K562 (cell line): ENCODE measurements around the gene ZFYVE21. TPM values are rescaled to one million over a fixed set of nuclear protein-coding genes. Genes with fewer than 3 reads are reported as not detected.

ENCODE experiments used
- ATAC-seq: fragments of 200-7000 bp; cut with Tn5 transposase; 3 replicates; pipeline ENCODE4 v1.9.1; 2020; ENCODE audit warnings: moderate library complexity
- BruUV-seq: library from RNA; stranded (reverse); fragments of 400-500 nt; replicated peaks from 2 replicates; lab custom pipeline; 2021; lab: Mats Ljungman, UMichigan
- CTCF ChIA-PET: fragments of 300-600 bp; formaldehyde crosslinking; extraction: SDS; loops from one replicate; lab custom pipeline; 2021; ENCODE audit warnings: low intra/inter-chr PET ratio; lab: Yijun Ruan, JAX
- POLR2A ChIA-PET: fragments of 300-600, 350-650 bp; sonication (Branson Sonifier 250); formaldehyde crosslinking; extraction: SDS; loops from one replicate; lab custom pipeline; 2021; ENCODE audit warnings: antibody characterized with exemption, inconsistent platforms; lab: Yijun Ruan, JAX
- DNase-seq, 4 experiments: peaks; one replicate each; pipeline versions ENCODE4 v3.0.0 to v3.0.0-alpha.2; 2011 to 2018; ENCODE audit warnings: low spot score in 3 of 4, mixed read lengths in 3 of 4; ENCODE audit errors: extremely low read depth in 1 of 4
- FAIRE-seq: peaks from 2 replicates; lab custom pipeline; 2011; peaks lifted over from hg19 to GRCh38; lab: Jason Lieb, UNC
- H2AFZ ChIP-seq: 2 replicates; pipeline ENCODE4 v1.6.0; 2011; ENCODE audit warnings: low read depth, low read length, control low read depth, inconsistent platforms
- H3K27ac ChIP-seq: fragments of 200-600 bp; 3 replicates; pipeline ENCODE4 v1.8.0; 2011; ENCODE audit warnings: low read depth, mild to moderate bottlenecking, control low read depth, inconsistent platforms, low read length, moderate library complexity, mixed read lengths; ENCODE audit errors: extremely low read depth
- H3K27me3 ChIP-seq, 2 experiments: fragments of 300-600 bp in 1 of 2; 2 replicates in 1 of 2; 3 replicates in 1 of 2; pipeline versions ENCODE4 v1.6.0 to v1.8.0; 2011; ENCODE audit warnings: inconsistent platforms in 2 of 2, low read length in 2 of 2, mild to moderate bottlenecking in 1 of 2, mixed read lengths in 1 of 2, moderate library complexity in 1 of 2; ENCODE audit not compliant: control insufficient read depth in 2 of 2, insufficient read depth in 2 of 2
- H3K36me3 ChIP-seq: fragments of 300-600 bp; 3 replicates; pipeline ENCODE4 v1.8.0; 2011; ENCODE audit warnings: mild to moderate bottlenecking, low read length, inconsistent platforms; ENCODE audit not compliant: control insufficient read depth, insufficient read depth
- H3K4me1 ChIP-seq, 2 experiments: fragments of 200-600 bp in 1 of 2; replicated peaks in 1 of 2; 2 replicates in 1 of 2; 3 replicates in 1 of 2; pipeline versions ENCODE4 v1.5.1 to v1.8.0; 2011; ENCODE audit warnings: inconsistent platforms in 2 of 2, low read length in 2 of 2, mild to moderate bottlenecking in 1 of 2, mixed read lengths in 1 of 2, moderate library complexity in 1 of 2; ENCODE audit not compliant: control insufficient read depth in 2 of 2, insufficient read depth in 2 of 2
- H3K4me2 ChIP-seq: 2 replicates; pipeline ENCODE4 v1.6.1; 2011; ENCODE audit warnings: low read length, control low read depth, inconsistent platforms, mixed read lengths; ENCODE audit not compliant: insufficient read depth
- H3K4me3 ChIP-seq: fragments of 200-600 bp; sonication (generic), shearing (Covaris generic); 2 replicates; pipeline ENCODE4 v1.5.1; 2016; ENCODE audit warnings: control low read depth, inconsistent platforms
- H3K79me2 ChIP-seq: fragments of 200-600 bp; 3 replicates; pipeline ENCODE4 v1.8.0; 2011; ENCODE audit warnings: low read length, inconsistent platforms; ENCODE audit not compliant: control insufficient read depth, insufficient read depth
- H3K9ac ChIP-seq, 2 experiments: 2 replicates each; pipeline versions ENCODE4 v1.6.0 to v1.6.1; 2011; ENCODE audit warnings: low read depth in 2 of 2, low read length in 2 of 2, control low read depth in 1 of 2, inconsistent platforms in 1 of 2, mild to moderate bottlenecking in 1 of 2, mixed read lengths in 1 of 2; ENCODE audit not compliant: insufficient read depth in 1 of 2
- H3K9me1 ChIP-seq: one replicate; pipeline ENCODE4 v1.6.0; 2011; ENCODE audit warnings: inconsistent platforms, mild to moderate bottlenecking, low read length, moderate library complexity; ENCODE audit not compliant: control insufficient read depth, insufficient read depth
- H3K9me3 ChIP-seq: replicated peaks from 2 replicates; pipeline ENCODE4 v1.5.1; 2011; ENCODE audit warnings: low read depth, low read length, inconsistent platforms; ENCODE audit not compliant: control insufficient read depth, insufficient read depth
- H4K20me1 ChIP-seq: replicated peaks from 2 replicates; pipeline ENCODE4 v1.6.1; 2011; ENCODE audit warnings: low read length, inconsistent platforms, mixed read lengths; ENCODE audit not compliant: control insufficient read depth, insufficient read depth
- ESRRA ChIP-seq: fragments of 450-650 bp; IDR thresholded peaks from 2 replicates; pipeline ENCODE4 v1.6.1; 2014; ENCODE audit warnings: low read depth, mild to moderate bottlenecking, moderate library complexity, borderline replicate concordance
- GATAD2B ChIP-seq: fragments of 450-650 bp; IDR thresholded peaks from 2 replicates; pipeline ENCODE4 v1.6.1; 2017; ENCODE audit warnings: mild to moderate bottlenecking, borderline replicate concordance
- GTF2E2 ChIP-seq: fragments of 200-800 bp; sonication (Bioruptor generic); IDR thresholded peaks from 2 replicates; pipeline ENCODE4 v1.6.1; 2016; ENCODE audit warnings: missing genetic modification characterization, missing compliant biosample characterization
- MED1 ChIP-seq: sonication (generic); formaldehyde crosslinking; IDR thresholded peaks from 2 replicates; pipeline ENCODE4 v1.8.1; 2023; ENCODE audit warnings: missing genetic modification reagents, borderline replicate concordance
- MEIS2 ChIP-seq: fragments of 450-650 bp; IDR thresholded peaks from 2 replicates; pipeline ENCODE4 v1.6.1; 2014; ENCODE audit warnings: mild to moderate bottlenecking; ENCODE audit not compliant: partially characterized antibody
- SAP30 ChIP-seq: fragments of 200-600 bp; sonication (generic); IDR thresholded peaks from 2 replicates; pipeline ENCODE4 v1.6.1; 2012; ENCODE audit warnings: borderline replicate concordance, low read depth, mild to moderate bottlenecking, moderate library complexity, low read length, control low read depth, inconsistent platforms; ENCODE audit not compliant: insufficient read depth, poor library complexity, severe bottlenecking
- TCF3 ChIP-seq: sonication (generic); formaldehyde crosslinking; IDR thresholded peaks from 2 replicates; pipeline ENCODE4 v1.4.0; 2020; ENCODE audit warnings: mild to moderate bottlenecking, missing genetic modification reagents
- TSHZ1 ChIP-seq: fragments of 250-450 bp; sonication (Bioruptor Pico); IDR thresholded peaks from 2 replicates; pipeline ENCODE4 v1.4.0; 2020; ENCODE audit warnings: mild to moderate bottlenecking, moderate library complexity
- ZNF707 ChIP-seq: fragments of 250-450 bp; sonication (Bioruptor Pico); conservative IDR thresholded peaks from 2 replicates; pipeline ENCODE4 v1.8.0; 2022; ENCODE audit warnings: inconsistent platforms, mild to moderate bottlenecking, moderate library complexity
- WGBS: fragments of 100-300 bp; shearing (Covaris generic); methylation state at CpG from one replicate; pipeline ENCODE4 v1.1.6; 2016; ENCODE audit warnings: low coverage, mixed read lengths; ENCODE audit not compliant: insufficient coverage; ENCODE audit errors: missing lambda C conversion rate; 5-methylcytosine and 5-hydroxymethylcytosine counted together
- in situ Hi-C: fragments of 300-500 bp; cut with MboI; formaldehyde crosslinking; loops from 4 replicates; pipeline ENCODE4 v1.15.0; 2018; ENCODE audit warnings: inconsistent platforms, mixed read lengths
- intact Hi-C: fragments of 100-400 bp; cut with micrococcal nuclease; formaldehyde crosslinking; loops from 2 replicates; pipeline ENCODE4 v1.14.2; 2022
- polyA plus RNA-seq, 8 experiments: library from polyadenylated mRNA; depleted of rRNA in 4 of 8; stranded (reverse) in 5 of 8; unstranded in 3 of 8; fragments of >200 nt; fragmentation: Nextera tagmentation in 2 of 8; fragmentation: Illumina TruSeq in 1 of 8; extraction: Ambion mirVana in 2 of 8; extraction: Trizol in 1 of 8; gene quantifications; 2 replicates each; pipeline versions ENCODE4 v1.2.1 to v1.2.3, GENCODE V29; 2011 to 2014; ENCODE audit warnings: inconsistent platforms in 1 of 8, missing spikeins in 1 of 8
- total RNA-seq, 7 experiments: library from RNA; depleted of rRNA in 6 of 7; stranded (reverse); fragments of >200 nt in 6 of 7; fragmentation: Illumina TruSeq in 2 of 7; extraction: Trizol in 2 of 7; gene quantifications; 2 replicates each; pipeline versions ENCODE4 v1.2.1 to v1.2.3, GENCODE V29; 2011 to 2021; ENCODE audit warnings: low replicate concordance in 1 of 7

Gene ZFYVE21
- total and polyA plus RNA-seq, 9 of the 15 experiments (the other 6 are each of a cell fraction or from before 2014, with no cell fraction given) = 0.90 to 23.1 (median 15.6) TPM

GRCh38 chr14:103680491-103681231, 34.9 kb upstream of the ZFYVE21 start (continued):
- no peak for TF ChIP-seq TSHZ1 (CRISPR knock-in tag)
- TF ChIP-seq GATAD2B = no peak
- TF ChIP-seq MEIS2 = no peak
- no peak for TF ChIP-seq ZNF707 (CRISPR knock-in tag)

DNA sequence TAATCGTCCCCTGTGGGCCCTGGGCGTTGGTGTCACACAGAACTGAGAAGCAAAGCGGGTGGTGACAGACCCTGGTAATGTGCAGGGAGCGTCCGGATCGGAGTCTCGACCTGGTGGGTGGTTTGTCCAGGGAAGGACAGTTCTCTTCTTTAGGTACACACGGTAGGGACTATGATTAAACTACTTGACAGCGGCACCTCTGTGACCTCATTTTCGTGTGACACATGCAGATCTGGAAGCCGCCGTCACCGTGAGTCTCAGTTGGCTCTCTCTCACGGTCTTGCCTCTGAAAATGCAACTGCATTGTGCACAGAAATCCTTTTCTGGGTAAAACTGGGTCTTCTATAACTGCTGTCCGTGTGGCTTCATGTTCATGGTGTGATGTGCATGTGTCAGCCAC, 32.5 kb upstream of the ZFYVE21 start:
- POLR2A ChIA-PET = no interaction called here
- no peak for TF ChIP-seq TCF3 (CRISPR knock-in tag)
- no peak for TF ChIP-seq SAP30
- no peak for TF ChIP-seq ESRRA
- no peak for TF ChIP-seq GTF2E2 (tag)
- TF ChIP-seq MED1 (CRISPR knock-in tag) = no peak

More for the DNA sequence above, 32.5 kb upstream of the ZFYVE21 start:
- Histone ChIP-seq H2AFZ (no peak overlapping the region), H4K20me1 (no peaks in the 10 kb centered on the region), H3K9ac (no peak overlapping the region), H3K9me1 (no peaks in the 10 kb centered on the region), H3K9me3 (no peaks in the 10 kb centered on the region), H3K4me2 (no peak overlapping the region), H3K79me2 (no peaks in the 10 kb centered on the region), H3K4me3 (no peak overlapping the region), H3K27ac (no peak overlapping the region), H3K36me3 (peaks cover 76% of the 10 kb centered on the region; the same call in 2 of the 3 replicates), H3K27me3 (no peaks in the 10 kb centered on the region), H3K4me1 (no peaks in the 10 kb centered on the region)
- no peak for FAIRE-seq
- no peak for DNase-seq
- in situ Hi-C loops = no loop called here
- 83% methylated on average over 13 of the region's 15 CpGs for WGBS
- BruUV-seq = no TSS peak
- CTCF ChIA-PET = no interaction called here
- intact Hi-C loops = loop anchor here (10.0 kb wide), 1 partner anchor 108 kb away; no protein-coding TSS in a partner anchor
- ATAC-seq = no peak
